ENCODE results near the gene BMP2K. TPM values are rescaled to one million over a fixed set of nuclear protein-coding genes. Genes with fewer than 3 reads are reported as not detected.
"Not testable (repeated sequence)": the region's sequence is repeated elsewhere in the genome, so short reads cannot be mapped to it uniquely, and the experiment has no call there.

BMP2K gene
- total RNA-seq, 2 experiments from 2014 or later, result 9.6 to 11.0 TPM

DNA sequence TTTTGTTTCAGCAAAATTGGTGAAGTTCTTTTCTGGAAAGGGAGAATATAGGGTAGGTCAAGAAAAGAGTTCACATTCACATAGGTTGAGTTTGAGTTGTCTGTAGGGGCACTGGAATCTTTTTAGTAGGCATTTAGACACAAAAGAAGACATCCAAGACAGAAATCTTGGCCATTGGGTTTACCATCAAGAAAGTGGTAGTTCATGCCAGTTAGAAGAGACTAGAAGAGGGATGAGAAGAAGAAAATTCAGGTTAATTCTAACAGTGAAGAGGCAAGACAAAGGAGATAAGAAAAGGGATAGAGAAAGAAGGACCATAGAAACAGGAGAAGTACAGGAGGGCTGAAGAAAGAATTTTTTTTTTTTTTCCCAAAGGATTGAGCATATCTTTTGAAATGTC lies 123.2 kb downstream of the BMP2K start:
- DNase-seq, result no peak
- Mint-ChIP-seq H3K36me3 (peaks cover under 1% of the 10 kb centered on the region), H3K4me1 (ENCODE audit: low read depth) (no peaks in the 10 kb centered on the region), H3K9me3 (no peaks in the 10 kb centered on the region), H3K27me3 (no peaks in the 10 kb centered on the region), H3K27ac (no peak overlapping the region), H3K4me3 (no peak overlapping the region)
- intact Hi-C loops (cut with micrococcal nuclease), result no loop called here
- ChIA-PET POLR2A (no interaction called here), CTCF (no interaction called here)

DNA sequence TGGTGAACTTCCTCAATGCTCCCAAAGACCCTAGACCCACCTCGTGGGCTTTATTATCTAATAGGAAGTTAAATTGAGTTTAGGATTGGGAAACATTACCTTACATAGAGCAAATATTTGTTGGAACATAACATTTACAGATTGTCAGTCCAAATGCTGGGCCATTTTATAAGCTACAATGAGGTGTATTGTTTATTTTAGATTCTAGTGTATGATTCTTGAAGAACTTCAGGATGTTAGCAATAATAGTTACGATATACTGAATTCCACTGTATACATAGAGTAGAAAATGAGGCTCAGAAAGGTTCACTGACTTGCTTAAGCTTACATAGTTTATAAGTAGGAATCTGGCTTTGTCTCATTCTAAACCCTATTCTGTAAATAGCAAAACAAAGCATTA lies 125.7 kb downstream of the BMP2K start:
- ChIA-PET POLR2A (no interaction called here), CTCF (no interaction called here)
- Mint-ChIP-seq H3K27me3 (no peaks in the 10 kb centered on the region), H3K27ac (no peak overlapping the region), H3K9me3 (no peaks in the 10 kb centered on the region), H3K4me3 (no peak overlapping the region), H3K4me1 (ENCODE audit: low read depth) (no peaks in the 10 kb centered on the region), H3K36me3 (no peaks in the 10 kb centered on the region)
- intact Hi-C loops (cut with micrococcal nuclease), result no loop called here
- no peak for DNase-seq

DNA sequence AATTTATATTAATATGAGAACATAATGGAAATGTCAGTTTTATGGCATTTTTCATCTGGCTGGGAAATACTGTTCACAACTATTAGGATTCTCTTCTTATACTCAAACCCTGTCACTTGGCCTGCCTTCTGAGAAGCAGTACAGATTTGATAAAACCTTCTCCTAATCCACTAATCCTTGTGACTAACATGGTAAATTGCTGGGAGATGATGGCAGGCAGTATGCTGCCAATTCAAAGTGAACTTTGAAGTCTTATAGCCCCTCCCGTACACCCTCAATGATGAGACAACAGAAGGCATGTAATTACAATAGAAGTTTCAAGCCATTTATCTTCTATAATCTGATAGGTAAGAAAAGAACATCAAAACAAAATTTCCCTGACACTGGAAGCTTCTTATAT lies 126.1 kb downstream of the BMP2K start:
- H3K9me3 Mint-ChIP-seq, result no peaks in the 10 kb centered on the region
- no peaks in the 10 kb centered on the region for H3K4me1 Mint-ChIP-seq (ENCODE audit: low read depth)
- no peaks in the 10 kb centered on the region for H3K27me3 Mint-ChIP-seq
- no peak overlapping the region for H3K27ac Mint-ChIP-seq
- no peak overlapping the region for H3K4me3 Mint-ChIP-seq
- DNase-seq, result no peak
- no peaks in the 10 kb centered on the region for H3K36me3 Mint-ChIP-seq
- intact Hi-C loops (cut with micrococcal nuclease), result no loop called here
- CTCF ChIA-PET, result no interaction called here
- POLR2A ChIA-PET, result no interaction called here

DNA sequence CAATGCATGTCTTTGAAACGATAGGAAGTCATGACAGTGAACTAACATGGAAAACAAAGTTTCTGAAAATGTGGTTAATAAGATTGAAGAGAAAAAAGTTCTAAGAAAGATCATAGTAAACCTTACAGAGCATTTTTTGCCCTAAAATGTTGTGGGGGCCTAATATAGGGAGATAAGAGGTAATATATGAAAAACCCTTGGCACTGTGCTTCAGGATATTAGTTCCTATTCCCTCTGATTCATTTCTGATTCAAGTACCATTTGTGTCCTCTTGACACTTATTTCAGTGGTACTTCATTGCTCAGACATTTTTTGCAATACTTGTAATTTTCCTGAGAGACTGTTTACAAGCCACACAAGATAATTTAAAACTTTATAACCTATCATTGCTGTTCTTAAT lies 128.0 kb downstream of the BMP2K start:
- H3K36me3 Mint-ChIP-seq, result no peaks in the 10 kb centered on the region
- H3K4me1 Mint-ChIP-seq (ENCODE audit: low read depth), result no peaks in the 10 kb centered on the region
- no peaks in the 10 kb centered on the region for H3K9me3 Mint-ChIP-seq
- ChIA-PET POLR2A (no interaction called here), CTCF (no interaction called here)
- H3K27me3 Mint-ChIP-seq, result no peaks in the 10 kb centered on the region
- no peak overlapping the region for H3K4me3 Mint-ChIP-seq
- no peak for DNase-seq
- intact Hi-C loops (cut with micrococcal nuclease), result no loop called here
- H3K27ac Mint-ChIP-seq, result no peak overlapping the region

DNA sequence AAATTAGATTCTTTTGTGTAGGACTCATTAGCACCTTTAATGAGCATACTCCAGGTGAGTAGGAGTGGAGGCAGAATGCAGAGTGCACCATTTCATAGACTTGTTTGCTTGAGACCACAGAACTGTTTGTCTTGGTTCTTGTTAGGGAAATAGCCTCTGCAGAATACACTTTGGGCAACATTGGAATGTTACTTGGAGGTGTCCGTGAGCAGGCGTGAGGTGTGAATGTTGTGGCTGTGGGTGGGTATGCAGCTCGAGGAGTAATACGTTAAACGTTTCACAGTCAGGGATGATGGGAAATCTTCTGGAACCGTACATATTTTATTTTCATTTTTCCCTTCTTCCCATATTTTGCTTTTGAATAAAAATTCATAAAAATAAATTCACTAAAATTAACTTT lies 131.5 kb downstream of the BMP2K start:
- CTCF ChIA-PET, result no interaction called here
- H3K27ac Mint-ChIP-seq, result no peak overlapping the region
- POLR2A ChIA-PET, result no interaction called here
- H3K36me3 Mint-ChIP-seq, result peaks cover 14% of the 10 kb centered on the region
- no peaks in the 10 kb centered on the region for H3K27me3 Mint-ChIP-seq
- no peak overlapping the region for H3K4me3 Mint-ChIP-seq
- H3K9me3 Mint-ChIP-seq, result no peaks in the 10 kb centered on the region
- no peaks in the 10 kb centered on the region for H3K4me1 Mint-ChIP-seq (ENCODE audit: low read depth)
- intact Hi-C loops (cut with micrococcal nuclease), result no loop called here
- no peak for DNase-seq

DNA sequence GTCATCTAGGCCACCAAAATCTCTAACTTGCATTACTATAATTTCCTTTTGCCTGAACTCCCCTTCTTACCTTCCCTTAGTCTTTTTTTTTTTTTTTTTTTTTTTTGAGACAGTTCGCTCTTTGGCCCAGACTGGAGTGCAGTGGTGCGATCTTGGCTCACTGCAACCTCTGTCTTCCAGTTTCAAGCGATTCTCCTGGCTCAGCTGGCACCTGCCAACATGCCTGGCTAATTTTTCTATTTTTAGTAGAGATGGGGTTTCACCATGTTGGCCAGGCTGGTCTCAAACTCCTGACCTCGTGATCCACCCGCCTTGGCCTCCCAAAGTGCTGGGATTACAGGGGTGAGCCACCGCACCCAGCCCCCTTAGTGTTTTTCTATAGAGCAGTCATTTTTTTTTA lies 132.8 kb downstream of the BMP2K start:
- H3K4me1 Mint-ChIP-seq (ENCODE audit: low read depth); POLR2A ChIA-PET: not testable (repeated sequence)
- CTCF ChIA-PET, result interaction anchor here (1.1 kb wide), 1 partner anchor 296 kb away, joined by 3 read pairs; no protein-coding TSS in a partner anchor

DNA sequence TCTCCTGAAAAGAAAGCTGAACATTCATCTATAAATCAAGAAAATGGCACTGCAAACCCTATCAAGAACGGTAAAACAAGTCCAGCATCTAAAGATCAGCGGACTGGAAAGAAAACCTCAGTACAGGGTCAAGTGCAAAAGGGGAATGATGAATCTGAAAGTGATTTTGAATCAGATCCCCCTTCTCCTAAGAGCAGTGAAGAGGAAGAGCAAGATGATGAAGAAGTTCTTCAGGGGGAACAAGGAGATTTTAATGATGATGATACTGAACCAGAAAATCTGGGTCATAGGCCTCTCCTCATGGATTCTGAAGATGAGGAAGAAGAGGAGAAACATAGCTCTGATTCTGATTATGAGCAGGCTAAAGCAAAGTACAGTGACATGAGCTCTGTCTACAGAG lies 134.5 kb downstream of the BMP2K start:
- DNase-seq, result no peak
- Mint-ChIP-seq H3K36me3 (peaks cover 25% of the 10 kb centered on the region), H3K27me3 (no peaks in the 10 kb centered on the region), H3K4me1 (ENCODE audit: low read depth) (no peaks in the 10 kb centered on the region), H3K9me3 (no peaks in the 10 kb centered on the region), H3K4me3 (no peak overlapping the region), H3K27ac (no peak overlapping the region)
- intact Hi-C loops (cut with micrococcal nuclease), result no loop called here
- CTCF ChIA-PET, result no interaction called here
- POLR2A ChIA-PET, result no interaction called here

More for the DNA sequence above, 132.8 kb downstream of the BMP2K start:
- DNase-seq; H3K27me3 Mint-ChIP-seq; H3K9me3 Mint-ChIP-seq; intact Hi-C loops (cut with micrococcal nuclease); H3K4me3 Mint-ChIP-seq; H3K27ac Mint-ChIP-seq: not testable (repeated sequence)
- peaks cover 17% of the 10 kb centered on the region for H3K36me3 Mint-ChIP-seq

DNA sequence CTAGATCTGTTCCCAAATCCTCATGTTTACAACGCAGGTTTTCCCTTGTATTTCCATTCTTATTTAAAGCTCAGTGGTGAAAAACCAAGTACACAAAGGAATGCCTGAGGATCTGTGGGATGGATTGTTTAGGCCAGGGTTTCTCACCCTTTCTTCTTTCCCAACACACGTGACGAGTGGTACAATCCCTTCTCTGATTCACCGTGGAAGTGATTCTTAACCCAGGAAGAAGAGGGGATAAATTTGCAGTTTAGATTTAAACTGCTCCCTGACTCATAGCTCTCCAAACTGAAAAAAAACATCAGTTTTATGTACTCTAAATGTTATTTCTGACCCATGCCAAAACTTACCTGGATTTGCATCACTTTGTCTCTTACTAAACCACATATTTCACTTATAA lies 146.1 kb downstream of the BMP2K start:
- H3K27me3 Mint-ChIP-seq, result no peaks in the 10 kb centered on the region
- no peak overlapping the region for H3K4me3 Mint-ChIP-seq
- H3K27ac Mint-ChIP-seq, result no peak overlapping the region
- no peaks in the 10 kb centered on the region for H3K9me3 Mint-ChIP-seq
- ChIA-PET CTCF (no interaction called here), POLR2A (no interaction called here)
- no peak for DNase-seq
- intact Hi-C loops (cut with micrococcal nuclease), result no loop called here
- H3K4me1 Mint-ChIP-seq (ENCODE audit: low read depth), result no peaks in the 10 kb centered on the region
- H3K36me3 Mint-ChIP-seq, result peaks cover 21% of the 10 kb centered on the region

DNA sequence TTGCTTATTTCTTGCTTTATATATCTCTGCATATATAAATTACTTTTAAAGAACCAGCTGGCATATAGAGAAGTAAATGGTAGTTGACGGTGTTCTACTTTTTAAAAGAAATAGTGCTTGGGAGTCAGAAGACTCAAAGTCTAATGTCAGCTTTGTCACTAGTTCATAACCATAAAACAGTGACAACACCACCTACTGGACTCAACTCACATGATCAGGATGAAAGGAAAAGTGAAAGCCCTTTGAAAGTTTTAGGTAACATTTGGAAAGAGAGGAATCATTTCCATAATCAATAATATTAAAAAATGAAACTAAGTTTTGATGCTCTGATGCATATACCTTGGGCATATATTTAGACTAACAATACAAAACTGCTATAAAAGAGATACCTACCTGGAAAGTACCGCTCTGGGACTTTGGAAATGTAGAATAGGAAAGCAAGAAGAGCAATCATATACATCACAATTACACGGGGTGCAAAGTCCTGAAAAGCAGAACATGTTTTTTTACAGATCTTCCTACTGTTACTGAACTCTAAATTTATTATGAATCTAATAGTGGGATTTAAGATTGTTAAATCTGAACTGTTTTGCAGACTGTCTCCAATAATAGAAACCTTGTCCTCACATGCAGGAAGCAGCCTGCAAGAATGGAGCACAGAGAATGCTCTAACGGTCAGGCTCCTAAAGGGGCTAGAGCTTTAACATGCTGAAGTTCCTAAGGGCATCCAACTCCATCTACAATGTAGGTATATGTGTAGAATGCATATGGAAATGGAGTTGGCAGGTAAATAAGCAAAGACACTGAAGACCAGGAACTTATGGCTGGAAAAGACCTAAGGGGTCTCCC lies 147.5 kb downstream of the BMP2K start:
- ChIA-PET CTCF (no interaction called here), POLR2A (interaction anchor here (0.8 kb wide), 1 partner anchor 1149 kb away, joined by 3 read pairs; the partner anchor contains the start of gene ANTXR2)
- Mint-ChIP-seq H3K4me3 (no peak overlapping the region), H3K9me3 (no peaks in the 10 kb centered on the region), H3K27ac (no peak overlapping the region), H3K27me3 (no peaks in the 10 kb centered on the region), H3K4me1 (ENCODE audit: low read depth) (no peaks in the 10 kb centered on the region), H3K36me3 (peaks cover 21% of the 10 kb centered on the region)
- intact Hi-C loops (cut with micrococcal nuclease), result no loop called here
- DNase-seq, result no peak

DNA sequence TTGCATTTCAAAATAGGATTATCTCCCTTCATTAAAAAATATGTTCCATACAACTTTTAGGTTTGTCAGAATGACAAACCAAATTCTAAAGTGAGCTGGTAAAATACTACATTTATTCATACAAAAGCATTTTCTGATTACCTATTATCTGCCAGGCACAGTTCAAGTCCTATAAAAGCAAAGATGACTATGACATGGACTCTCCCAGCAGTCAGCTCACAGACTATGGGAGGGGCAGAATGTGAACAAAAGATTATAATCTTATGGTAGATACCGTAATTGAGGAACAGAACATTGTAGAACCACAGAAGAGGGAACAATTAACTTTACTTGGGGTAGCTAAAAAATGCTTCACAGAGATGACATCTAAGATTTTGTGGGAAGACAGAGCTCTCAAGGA lies 150.7 kb downstream of the BMP2K start:
- CTCF ChIA-PET, result interaction anchor here (1.1 kb wide), 1 partner anchor 26 kb away, joined by 4 read pairs; no protein-coding TSS in a partner anchor
- no peak overlapping the region for H3K4me3 Mint-ChIP-seq
- POLR2A ChIA-PET, result no interaction called here
- H3K27ac Mint-ChIP-seq, result no peak overlapping the region
- H3K36me3 Mint-ChIP-seq, result peaks cover 29% of the 10 kb centered on the region
- no peak for DNase-seq
- H3K4me1 Mint-ChIP-seq (ENCODE audit: low read depth), result no peaks in the 10 kb centered on the region
- intact Hi-C loops (cut with micrococcal nuclease), result no loop called here
- H3K27me3 Mint-ChIP-seq, result no peaks in the 10 kb centered on the region
- no peaks in the 10 kb centered on the region for H3K9me3 Mint-ChIP-seq

DNA sequence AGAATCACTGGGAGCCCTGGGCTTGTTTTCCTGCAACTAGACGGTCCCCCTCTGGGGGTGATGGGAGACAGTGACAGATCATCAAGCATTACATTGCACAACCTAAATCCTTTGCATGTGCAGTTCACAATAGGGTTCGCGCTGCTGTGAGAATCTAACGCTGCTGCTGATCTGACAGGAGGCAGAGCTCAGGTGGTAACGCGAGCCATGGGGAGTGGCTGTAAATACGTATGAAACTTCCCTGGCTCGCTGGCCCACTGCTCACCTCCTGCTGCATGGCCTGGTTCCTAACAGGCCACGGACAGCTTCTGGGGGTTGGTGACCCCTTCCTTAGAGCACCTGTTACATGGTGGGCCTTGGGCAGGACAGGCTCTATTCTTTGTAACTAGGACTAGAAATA lies 152.7 kb downstream of the BMP2K start:
- intact Hi-C loops (cut with micrococcal nuclease), result no loop called here
- Mint-ChIP-seq H3K36me3 (peaks cover 29% of the 10 kb centered on the region), H3K27ac (no peak overlapping the region), H3K4me1 (ENCODE audit: low read depth) (no peaks in the 10 kb centered on the region), H3K27me3 (no peaks in the 10 kb centered on the region), H3K9me3 (no peaks in the 10 kb centered on the region), H3K4me3 (no peak overlapping the region)
- DNase-seq, result no peak
- ChIA-PET POLR2A (no interaction called here), CTCF (no interaction called here)

DNA sequence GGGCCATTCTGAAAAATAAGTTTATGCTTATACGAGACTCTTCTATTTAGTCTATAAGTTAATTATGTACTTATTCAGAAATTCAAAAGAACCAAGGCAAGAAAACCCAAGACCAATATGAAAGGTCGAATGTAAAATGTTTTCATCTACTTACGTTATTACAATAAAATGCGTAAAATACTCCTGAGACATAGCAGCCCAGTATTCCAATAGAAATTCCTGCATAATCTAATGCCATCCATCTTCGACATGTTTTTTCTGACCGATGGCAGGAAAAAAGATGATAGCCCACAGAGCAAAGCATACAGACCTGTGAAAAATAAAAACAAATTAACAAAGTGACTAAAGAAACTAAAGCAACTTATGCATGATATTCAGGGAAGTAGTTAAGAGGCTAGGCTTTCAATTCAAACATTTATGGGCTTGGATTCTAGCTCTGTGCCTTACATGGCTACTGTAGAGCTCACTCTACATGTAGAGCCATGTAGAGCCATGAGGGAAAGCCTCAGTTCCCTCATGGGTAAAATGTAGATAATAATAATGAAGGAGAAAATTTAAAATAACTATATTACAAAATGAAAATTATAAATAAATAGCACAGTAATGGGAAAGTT lies 154.0 kb downstream of the BMP2K start:
- DNase-seq, result no peak
- ChIA-PET POLR2A (no interaction called here), CTCF (no interaction called here)
- H3K4me3 Mint-ChIP-seq, result no peak overlapping the region
- H3K27me3 Mint-ChIP-seq, result no peaks in the 10 kb centered on the region
- no peaks in the 10 kb centered on the region for H3K4me1 Mint-ChIP-seq (ENCODE audit: low read depth)
- H3K27ac Mint-ChIP-seq, result no peak overlapping the region
- H3K9me3 Mint-ChIP-seq, result no peaks in the 10 kb centered on the region
- intact Hi-C loops (cut with micrococcal nuclease), result loop anchor here (10.0 kb wide), 1 partner anchor 995 kb away; no protein-coding TSS in a partner anchor
- H3K36me3 Mint-ChIP-seq, result peaks cover 25% of the 10 kb centered on the region

DNA sequence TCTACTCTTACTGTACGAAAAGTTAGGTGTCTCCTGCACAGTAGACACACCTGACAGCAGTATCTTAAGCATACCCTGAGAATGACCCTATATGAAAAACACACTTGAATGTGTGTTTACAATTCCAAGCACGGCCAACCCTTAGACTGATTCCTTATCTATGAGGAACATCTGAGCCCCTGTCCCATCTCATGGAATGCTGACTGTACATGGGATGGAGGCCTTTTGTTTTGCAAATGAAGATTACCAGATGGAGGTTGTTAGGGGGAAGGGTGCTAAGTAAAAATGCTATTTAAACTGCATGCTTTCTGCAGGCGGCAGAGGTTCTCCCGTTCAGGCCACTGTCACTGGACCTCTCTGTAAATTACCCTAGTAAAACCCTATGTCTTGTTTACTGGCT lies 160.8 kb downstream of the BMP2K start:
- no peak for DNase-seq
- Mint-ChIP-seq H3K4me1 (ENCODE audit: low read depth) (peaks cover 36% of the 10 kb centered on the region), H3K9me3 (no peaks in the 10 kb centered on the region), H3K27ac (no peak overlapping the region), H3K4me3 (no peak overlapping the region), H3K27me3 (peaks cover 2% of the 10 kb centered on the region), H3K36me3 (peaks cover 3% of the 10 kb centered on the region)
- intact Hi-C loops (cut with micrococcal nuclease), result loop anchor here (1.0 to 10.0 kb wide), 8 partner anchors 160 to 1350 kb away; partner anchors contain the start of genes ANTXR2 and BMP2K
- POLR2A ChIA-PET, result no interaction called here
- CTCF ChIA-PET, result interaction anchor here (2.9 kb wide), 1 partner anchor 16 kb away, joined by 11 read pairs; no protein-coding TSS in a partner anchor
